Measurements from ENCODE around the gene FAM136A.

DNA sequence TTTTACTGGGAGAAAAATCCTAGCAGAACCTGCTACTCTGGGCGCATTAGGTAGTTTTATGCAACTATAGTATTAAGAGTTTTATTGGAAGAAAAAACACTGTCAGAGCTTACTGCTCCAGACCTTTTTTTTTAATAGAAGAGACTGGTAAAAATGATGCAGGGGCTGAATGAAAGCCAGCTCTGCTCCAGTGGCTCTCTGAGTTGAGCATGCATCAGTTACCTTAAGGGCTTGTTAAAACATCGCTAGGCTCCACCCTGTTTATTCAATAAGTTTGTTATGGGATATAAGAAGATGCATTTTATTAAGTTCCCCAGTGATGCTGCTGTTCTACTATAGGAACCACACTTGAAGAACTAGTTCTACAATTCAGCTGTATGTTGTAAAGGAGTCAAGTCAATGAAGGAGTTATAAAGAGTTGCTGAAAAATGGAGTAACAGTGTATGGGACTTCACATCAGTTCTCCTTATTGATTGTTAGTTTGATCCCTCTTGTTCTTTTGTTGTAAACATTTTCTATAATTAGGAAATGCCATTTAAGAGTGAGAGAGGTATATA is 21.5 kb downstream of the FAM136A start:
- TF ChIP-seq, protein P1, sequence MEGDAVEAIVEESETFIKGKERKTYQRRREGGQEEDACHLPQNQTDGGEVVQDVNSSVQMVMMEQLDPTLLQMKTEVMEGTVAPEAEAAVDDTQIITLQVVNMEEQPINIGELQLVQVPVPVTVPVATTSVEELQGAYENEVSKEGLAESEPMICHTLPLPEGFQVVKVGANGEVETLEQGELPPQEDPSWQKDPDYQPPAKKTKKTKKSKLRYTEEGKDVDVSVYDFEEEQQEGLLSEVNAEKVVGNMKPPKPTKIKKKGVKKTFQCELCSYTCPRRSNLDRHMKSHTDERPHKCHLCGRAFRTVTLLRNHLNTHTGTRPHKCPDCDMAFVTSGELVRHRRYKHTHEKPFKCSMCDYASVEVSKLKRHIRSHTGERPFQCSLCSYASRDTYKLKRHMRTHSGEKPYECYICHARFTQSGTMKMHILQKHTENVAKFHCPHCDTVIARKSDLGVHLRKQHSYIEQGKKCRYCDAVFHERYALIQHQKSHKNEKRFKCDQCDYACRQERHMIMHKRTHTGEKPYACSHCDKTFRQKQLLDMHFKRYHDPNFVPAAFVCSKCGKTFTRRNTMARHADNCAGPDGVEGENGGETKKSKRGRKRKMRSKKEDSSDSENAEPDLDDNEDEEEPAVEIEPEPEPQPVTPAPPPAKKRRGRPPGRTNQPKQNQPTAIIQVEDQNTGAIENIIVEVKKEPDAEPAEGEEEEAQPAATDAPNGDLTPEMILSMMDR (IDR thresholded peaks at IDR 0.05), result no peak
- TF ChIP-seq SIN3A (IDR thresholded peaks at IDR 0.05; ENCODE audit: borderline replicate concordance, insufficient read depth, low read depth, low read length) (no peak), POLR2AphosphoS5 (IDR thresholded peaks at IDR 0.05; ENCODE audit: low read depth, low read length) (no peak)
- TF ChIP-seq, protein P2, sequence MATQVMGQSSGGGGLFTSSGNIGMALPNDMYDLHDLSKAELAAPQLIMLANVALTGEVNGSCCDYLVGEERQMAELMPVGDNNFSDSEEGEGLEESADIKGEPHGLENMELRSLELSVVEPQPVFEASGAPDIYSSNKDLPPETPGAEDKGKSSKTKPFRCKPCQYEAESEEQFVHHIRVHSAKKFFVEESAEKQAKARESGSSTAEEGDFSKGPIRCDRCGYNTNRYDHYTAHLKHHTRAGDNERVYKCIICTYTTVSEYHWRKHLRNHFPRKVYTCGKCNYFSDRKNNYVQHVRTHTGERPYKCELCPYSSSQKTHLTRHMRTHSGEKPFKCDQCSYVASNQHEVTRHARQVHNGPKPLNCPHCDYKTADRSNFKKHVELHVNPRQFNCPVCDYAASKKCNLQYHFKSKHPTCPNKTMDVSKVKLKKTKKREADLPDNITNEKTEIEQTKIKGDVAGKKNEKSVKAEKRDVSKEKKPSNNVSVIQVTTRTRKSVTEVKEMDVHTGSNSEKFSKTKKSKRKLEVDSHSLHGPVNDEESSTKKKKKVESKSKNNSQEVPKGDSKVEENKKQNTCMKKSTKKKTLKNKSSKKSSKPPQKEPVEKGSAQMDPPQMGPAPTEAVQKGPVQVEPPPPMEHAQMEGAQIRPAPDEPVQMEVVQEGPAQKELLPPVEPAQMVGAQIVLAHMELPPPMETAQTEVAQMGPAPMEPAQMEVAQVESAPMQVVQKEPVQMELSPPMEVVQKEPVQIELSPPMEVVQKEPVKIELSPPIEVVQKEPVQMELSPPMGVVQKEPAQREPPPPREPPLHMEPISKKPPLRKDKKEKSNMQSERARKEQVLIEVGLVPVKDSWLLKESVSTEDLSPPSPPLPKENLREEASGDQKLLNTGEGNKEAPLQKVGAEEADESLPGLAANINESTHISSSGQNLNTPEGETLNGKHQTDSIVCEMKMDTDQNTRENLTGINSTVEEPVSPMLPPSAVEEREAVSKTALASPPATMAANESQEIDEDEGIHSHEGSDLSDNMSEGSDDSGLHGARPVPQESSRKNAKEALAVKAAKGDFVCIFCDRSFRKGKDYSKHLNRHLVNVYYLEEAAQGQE (IDR thresholded peaks at IDR 0.05; ENCODE audit: insufficient read depth in 1 of 2, low read depth in 2 of 2, low read length in 1 of 2), result no peak

All from Panc1 (cell line).